ENCODE results near the gene SH3GLB1. TPM values are rescaled to one million over a fixed set of nuclear protein-coding genes. Genes with fewer than 3 reads are reported as not detected.
A peak's percentile ranks its signal among the peaks of the same experiment; 100 is the strongest.

SH3GLB1 gene
- total and polyA plus RNA-seq, 2 experiments from 2014 or later, result 59.3 to 89.1 TPM

GRCh38 chr1:86795316-86795715 is 90.9 kb downstream of the SH3GLB1 start:
- H4K20me1 ChIP-seq (ENCODE audit: insufficient read depth, poor library complexity, severe bottlenecking), result no peaks in the 10 kb centered on the region
- no peaks in the 10 kb centered on the region for H3K9me3 ChIP-seq (ENCODE audit: low read depth)
- H3K4me2 ChIP-seq, result peak overlapping the region; percentile 14
- no peaks in the 10 kb centered on the region for H3K9me2 ChIP-seq (replicated peaks; ENCODE audit: insufficient read depth)
- TF ChIP-seq CTCF (IDR thresholded peaks at IDR 0.05; ENCODE audit: poor library complexity), result no peak
- no peak for TF ChIP-seq EZH2 (IDR thresholded peaks at IDR 0.05; ENCODE audit: borderline replicate concordance)
- no peak for TF ChIP-seq EZH2phosphoT487 (IDR thresholded peaks at IDR 0.05; ENCODE audit: low read depth, severe bottlenecking, unreplicated experiment)
- H2AFZ ChIP-seq, result no peak overlapping the region
- no peak for DNase-seq (ENCODE audit: low spot score)
- H3K79me2 ChIP-seq, result no peaks in the 10 kb centered on the region
- peak overlapping the region; percentile 8 for H3K27ac ChIP-seq
- H3K36me3 ChIP-seq (replicated peaks; ENCODE audit: insufficient read depth, low read depth), result no peaks in the 10 kb centered on the region
- H3K4me1 ChIP-seq (ENCODE audit: insufficient read depth), result peaks cover 36% of the 10 kb centered on the region
- no peaks in the 10 kb centered on the region for H3K27me3 ChIP-seq
- no peak overlapping the region for H3K4me3 ChIP-seq

Other genes starting within 250 kb of the SH3GLB1 start
- 39.1 and 42.9 TPM in 2 replicates for gene CLCA1, start 235.6 kb upstream of the SH3GLB1 start, total RNA-seq
- gene CLCA1, start 235.6 kb upstream of the SH3GLB1 start, polyA plus RNA-seq, result 2.0 and 3.5 TPM in 2 replicates
- 0.07 TPM in 1 of 2 replicates, not detected in the other for gene CLCA4, start 157.5 kb upstream of the SH3GLB1 start, total RNA-seq
- 0.22 TPM in 1 of 2 replicates, not detected in the other for gene CLCA4, start 157.5 kb upstream of the SH3GLB1 start, polyA plus RNA-seq
- 168 and 204 TPM in 2 replicates for gene SELENOF, start 209.6 kb downstream of the SH3GLB1 start, total RNA-seq
- 167 and 193 TPM in 2 replicates for gene SELENOF, start 209.6 kb downstream of the SH3GLB1 start, polyA plus RNA-seq
- 31.6 and 42.3 TPM in 2 replicates for gene HS2ST1, start 210.1 kb downstream of the SH3GLB1 start, total RNA-seq
- gene HS2ST1, start 210.1 kb downstream of the SH3GLB1 start, polyA plus RNA-seq, result 16.9 and 19.1 TPM in 2 replicates

Data from hepatocyte (in vitro differentiated cells).